Measurements from ENCODE around the gene PKNOX2.

Gene PKNOX2

DNA sequence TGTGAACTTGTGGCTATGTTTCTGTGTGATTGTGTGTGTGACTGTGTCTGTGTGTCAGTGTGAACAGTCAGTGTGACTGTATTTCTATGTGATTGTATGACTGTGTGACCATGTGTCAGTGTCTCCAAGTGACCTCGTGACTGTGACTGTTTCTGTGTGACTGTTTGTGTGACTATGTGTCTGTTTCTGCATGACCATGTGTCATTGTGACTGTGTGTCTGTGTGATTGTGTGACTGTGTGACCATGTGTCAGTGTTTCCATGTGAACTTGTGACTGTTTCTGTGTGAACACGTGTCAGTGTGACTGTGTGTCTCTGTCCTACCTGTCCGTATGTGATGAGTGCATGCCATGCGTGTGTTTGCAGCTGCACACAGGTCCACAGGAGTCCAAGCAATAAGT is 8.8 kb upstream of the PKNOX2 start:
- no peak for DNase-seq

DNA sequence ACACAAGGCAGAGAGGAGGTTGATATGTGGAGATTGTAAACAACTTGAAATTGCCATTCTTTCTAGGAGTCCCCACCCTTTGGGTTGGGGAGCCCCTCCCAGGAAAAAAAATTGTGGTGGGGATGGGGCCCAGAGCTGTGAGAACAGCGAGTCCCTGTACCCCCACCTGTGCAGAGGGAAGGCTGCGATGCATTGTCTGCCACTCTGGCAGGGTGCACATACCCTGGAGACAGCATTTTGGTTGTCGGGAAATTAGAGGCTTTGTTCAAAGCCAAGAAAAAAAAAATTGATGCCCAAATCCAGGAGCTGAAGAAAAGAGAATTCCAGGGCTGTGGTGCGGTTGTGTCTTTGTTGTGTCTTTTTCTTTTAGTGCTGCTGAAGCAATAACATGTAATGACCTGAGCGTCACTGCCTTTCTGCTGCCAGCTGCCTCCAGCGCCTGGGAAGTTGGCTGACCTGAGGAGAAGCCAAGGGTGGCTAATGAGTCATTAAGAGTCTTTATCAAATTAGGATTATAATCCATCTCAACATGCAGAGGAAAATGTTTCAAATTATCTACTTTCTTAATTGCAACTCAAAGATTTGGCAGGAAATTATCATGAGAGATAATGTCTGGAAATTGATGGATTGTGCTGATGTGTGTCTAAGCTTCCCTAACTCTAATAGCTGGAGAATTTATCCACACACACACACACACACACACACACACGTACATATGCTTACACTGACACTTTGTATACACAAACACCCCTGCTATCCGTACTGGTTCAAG is 8.0 kb upstream of the PKNOX2 start:
- DNase-seq = no peak

- no peak for DNase-seq
These were observed 7.3 kb upstream of the PKNOX2 start for GRCh38 chr11:125157118-125157733.

- no peak for DNase-seq
These were observed 6.4 kb upstream of the PKNOX2 start for GRCh38 chr11:125157953-125158680.

DNA sequence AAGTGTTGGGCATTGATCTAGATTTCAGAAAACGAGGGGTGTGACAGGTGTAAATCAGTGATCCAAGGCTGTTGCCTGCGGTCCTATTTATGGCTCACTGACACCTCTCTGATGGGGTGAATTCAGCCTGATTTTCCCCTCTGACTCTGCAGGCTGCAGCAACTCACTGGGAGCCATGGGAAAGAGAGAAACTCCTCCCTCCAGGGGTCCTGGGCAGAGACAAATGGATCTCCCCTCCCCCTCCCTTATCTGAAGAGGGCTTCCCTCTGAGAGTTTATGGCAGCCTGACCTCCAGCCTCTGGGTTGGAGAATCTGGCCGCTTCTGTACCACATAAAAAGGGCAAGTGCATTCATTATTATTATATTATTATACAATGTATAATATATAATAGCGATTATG is 1.8 kb upstream of the PKNOX2 start:
- no peak for DNase-seq

DNA sequence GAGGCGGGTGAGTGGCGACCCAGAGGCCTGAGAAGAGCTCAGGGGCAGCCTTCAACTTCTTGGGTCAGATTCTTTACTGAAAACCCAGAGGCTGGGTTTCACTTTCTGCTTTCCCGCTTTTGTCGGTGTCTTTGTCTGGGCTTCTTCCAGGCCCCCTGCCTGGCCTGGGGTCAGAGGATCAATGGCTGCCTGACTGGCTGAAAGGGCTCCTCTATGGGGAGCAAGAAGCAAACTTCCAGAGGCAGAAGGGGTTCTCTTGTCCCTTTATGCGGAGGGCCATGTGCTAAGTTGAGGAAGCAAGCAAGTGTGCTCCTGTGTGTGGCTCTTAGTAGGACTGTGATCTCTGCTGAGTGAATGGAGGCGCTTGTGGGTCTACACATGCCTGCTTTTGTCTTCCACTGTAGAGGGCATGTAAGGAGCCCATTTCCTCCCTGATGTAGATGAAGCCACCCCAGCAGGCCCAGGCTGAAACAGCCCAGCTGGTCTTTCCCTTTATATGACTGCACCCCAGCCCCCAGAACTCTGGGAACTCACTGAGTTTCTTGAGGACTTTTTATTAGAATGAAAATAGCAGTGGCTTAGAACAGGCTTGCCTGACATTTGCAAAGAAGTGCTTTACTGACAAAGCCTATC is 1.0 kb upstream of the PKNOX2 start:
- no peak for DNase-seq

DNA sequence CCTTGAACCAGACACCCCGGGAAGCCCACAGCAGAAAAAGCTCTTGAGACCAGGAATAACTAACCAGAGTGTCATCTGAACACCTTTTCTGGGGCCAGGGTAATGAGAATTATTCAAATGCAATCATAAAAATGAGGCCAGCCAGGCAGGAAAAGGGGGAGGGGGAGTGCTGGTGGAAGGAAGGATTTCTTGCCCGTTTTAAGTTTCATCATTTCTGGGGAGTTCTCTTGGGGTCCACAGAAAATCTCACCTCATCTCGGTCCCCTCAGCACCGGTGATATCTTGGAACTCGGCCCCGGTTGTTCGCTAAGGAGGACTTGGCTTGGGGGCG is 495 bp upstream of the PKNOX2 start:
- no peak for DNase-seq

DNA sequence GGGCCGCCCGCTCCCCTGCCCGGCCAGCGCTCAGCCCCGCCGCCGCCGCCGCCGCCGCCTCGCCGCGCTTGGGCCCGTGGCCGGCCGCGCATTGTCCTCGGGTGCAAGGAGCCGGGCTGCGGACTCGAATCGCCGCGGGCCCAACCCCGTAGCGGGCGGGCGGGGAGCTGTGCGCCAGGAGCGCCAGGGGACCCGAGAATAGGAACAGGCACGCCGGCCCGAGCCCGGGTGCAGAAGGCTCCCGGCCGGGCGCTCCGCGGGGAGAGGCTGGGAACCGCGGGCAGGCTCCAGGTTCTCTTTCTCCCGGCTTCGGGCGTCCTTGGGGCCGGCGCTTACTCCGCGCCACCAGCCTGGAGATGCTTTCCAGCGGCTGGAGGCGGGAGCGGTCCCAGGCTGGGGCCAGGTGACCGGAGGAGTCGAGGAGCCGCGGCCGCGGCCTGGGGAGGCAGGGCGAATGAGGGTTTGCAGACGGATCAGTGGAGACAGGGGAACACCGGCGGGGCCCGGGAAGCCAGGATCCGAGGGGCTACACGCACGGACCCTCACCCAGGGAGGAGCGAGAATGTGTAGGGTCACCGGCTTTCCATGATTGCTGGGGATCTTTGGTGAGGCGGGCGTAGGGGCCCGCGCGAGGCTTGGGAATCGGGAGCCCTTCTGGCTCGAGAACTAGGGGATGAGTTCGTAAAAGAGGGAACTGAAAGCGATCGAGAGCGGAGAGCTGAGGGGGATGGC is 726 bp downstream of the PKNOX2 start:
- peak; percentile 8 for DNase-seq

- no peak for DNase-seq
These were observed 1.6 kb downstream of the PKNOX2 start for GRCh38 chr11:125165843-125166763.

GRCh38 chr11:125166764-125167291 is 2.3 kb downstream of the PKNOX2 start:
- DNase-seq = no peak

DNA sequence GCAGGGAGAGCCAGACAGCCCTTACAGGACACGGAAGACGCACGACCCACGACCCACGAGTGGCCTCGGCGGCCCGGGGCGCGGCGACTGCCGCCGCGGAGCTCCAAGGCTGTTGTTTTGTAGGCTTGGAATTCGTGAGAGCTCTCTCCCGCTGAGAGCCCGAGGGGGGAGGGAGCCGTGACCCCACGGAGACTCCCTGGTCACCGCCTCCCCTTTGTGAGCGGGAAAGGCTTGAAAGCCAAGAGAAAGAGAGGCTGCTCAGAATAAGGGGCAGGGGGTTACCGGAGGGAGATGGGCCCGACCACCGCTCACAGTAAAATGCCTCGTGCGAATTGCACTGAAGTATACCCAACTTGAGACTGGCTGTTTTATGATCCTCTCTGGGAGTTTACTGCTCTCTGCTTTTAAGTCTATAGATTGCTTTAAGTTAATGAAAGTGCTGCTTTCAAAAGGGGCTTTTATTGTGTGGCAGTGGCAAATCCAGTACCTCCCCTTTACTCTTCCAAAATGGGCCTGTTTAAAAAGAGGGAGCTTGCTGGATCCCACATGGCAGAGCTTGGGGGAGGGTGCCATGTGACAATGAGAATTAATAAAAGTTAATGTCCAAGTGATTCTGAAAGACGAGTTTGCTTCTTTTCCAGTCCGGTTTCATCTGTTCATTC is 2.9 kb downstream of the PKNOX2 start:
- DNase-seq = no peak

DNA sequence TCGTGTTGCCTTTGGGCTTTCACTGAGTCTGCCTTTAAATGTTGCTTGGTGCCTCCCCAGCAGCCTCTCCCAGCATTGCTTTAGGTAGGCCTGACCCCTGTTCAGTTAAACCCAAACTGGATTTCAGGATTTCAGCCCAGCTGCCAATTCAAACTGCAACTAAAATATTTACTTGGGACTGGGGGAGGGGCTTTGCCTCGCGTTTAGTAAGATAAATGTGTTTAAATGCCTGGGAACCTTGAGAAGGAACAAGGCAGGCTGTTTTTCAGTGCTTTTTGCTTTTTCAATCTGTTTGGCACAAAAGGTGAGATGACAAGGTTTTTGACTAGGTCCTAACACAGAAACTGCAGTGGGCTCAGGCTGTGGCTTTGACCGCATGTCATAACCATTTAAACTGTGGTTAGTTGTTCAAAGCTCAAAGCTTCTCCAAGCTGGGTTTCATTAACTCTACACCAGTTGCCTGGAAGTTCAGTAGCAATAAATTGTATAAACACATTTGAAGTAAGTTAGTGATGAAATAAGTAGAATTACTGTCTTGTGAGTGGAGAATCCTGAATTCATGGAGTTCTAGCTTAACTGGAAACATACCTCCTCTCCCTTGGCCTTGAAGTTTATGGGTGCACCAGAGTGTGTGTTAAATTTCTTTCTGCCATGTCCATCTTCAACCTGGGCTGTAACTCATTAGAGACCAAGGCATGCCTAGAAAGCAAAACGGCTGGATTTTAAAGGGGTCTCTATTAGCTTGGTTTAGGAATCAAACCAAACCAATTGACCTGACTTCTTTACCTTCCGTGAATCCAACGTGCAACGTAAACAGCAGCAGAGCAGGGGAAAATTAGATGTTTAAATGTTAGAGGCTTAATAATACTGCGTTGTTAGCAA is 3.6 kb downstream of the PKNOX2 start:
- peak; percentile 10 for DNase-seq

DNA sequence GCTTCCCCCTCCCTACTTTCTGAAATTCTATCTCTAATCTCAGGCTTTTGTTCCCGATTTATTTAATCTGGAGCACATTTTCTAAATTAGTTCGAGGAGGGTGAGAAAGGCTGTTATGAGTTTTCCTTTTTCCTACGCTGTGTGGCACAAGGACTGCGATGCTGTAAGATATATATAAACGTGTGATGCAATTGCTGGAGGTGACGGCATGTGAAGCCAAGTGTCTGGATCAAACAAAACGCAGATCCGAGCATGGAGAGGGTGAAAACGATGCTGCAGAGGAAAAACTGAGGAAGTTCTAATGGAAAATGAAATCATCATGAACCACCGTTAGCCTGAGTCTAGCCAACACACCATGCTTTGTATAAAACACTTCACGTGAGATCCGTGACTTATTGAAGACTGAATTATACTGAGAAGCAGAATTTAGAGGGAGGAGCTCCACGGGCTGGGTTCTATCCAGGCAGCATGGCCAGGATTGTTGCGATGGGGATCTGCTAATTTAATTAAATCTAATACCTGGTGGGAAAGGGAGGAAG is 4.4 kb downstream of the PKNOX2 start:
- DNase-seq = no peak

DNA sequence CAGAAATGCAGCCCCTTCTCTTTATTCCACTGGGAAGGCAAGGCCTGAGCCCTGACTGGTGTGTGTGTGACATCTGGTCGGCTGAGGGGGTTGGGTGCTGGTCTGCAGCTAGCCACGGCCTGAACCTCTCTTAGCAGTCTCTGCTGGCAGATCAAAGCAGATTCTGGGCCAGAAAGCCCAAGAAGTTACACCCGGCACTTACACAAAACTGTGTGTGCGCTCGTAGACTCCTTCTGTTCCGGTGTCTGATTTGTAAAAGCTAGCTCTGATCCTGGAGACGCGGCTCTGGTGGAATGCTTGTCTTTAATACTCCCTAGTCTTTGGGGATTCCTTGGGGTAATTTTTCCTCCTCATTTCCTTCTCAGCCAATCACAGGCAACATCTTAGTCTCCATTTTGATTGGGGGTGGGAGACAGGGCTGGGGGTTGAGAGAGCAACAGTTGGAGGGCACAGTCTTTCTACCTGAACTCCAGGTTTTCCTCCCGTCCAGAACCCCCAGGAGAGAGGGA is 5.5 kb downstream of the PKNOX2 start:
- DNase-seq = no peak

- DNase-seq = no peak
These were observed 6.0 kb downstream of the PKNOX2 start for GRCh38 chr11:125170510-125171031.

DNA sequence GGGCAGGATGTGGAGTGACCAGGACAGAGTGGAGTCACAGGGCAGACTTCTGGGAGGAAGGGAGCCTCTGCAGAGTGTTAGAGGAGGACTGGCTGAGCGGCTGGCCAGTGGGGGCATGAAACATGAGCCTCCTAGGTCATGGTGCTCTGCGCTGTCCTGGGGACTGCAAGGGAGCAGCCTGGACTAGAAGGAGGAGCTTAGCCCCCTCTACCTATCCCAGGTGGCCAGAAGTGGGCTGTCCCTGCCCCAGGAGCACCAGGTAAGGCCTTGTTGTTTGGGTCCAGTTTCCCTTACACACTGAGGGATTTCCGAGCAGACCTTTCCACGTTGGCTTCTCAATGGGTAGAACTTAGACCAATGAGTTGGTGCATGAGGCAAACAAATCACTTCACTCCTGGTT is 7.4 kb downstream of the PKNOX2 start:
- no peak for DNase-seq

- no peak for DNase-seq
These were observed 8.5 kb downstream of the PKNOX2 start for GRCh38 chr11:125173027-125173426.

DNA sequence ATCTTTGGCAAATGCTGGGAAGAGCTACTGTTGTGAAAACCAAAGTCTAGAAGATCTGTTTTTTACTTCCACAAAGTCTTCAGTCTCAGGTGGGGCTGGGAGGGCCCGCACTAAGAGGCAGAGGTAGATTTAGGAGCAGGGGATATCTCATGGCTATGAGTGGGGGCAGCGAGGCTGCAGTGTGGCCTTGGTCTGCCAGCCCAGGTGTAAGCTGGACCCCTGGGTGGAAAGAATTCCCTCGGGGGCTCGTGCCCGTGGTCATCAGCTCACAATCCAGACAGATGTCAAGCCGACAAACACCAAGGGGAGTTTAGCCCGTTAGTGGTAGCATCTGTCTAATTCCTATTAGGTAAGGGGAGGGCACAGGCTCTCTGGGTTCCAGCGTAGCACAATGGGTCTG is 9.0 kb downstream of the PKNOX2 start:
- no peak for DNase-seq

DNA sequence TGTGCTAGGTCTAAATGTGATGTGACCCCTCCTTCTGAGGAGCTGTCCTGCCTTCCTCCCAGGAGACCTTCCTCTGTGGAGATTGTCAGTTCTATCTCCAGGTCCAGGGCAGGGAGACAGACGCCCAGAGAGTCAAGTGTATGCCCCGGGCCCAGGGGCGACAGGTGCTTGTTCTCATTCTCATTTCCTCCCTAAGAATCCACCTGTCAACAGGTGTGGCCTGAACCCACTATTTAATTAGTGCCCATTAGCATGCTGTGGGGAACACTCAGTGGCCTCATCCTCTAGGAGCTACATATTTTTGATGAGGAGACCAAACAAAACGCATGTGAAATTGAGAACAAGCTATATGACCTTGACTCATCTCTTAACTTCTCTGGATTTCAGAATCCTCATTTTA is 9.5 kb downstream of the PKNOX2 start:
- no peak for DNase-seq
